ENCODE data around the gene SLC39A7.
A peak's percentile ranks its signal among the peaks of the same experiment; 100 is the strongest.

SLC39A7 gene

GRCh38 chr6:33195304-33196165, 5.1 kb upstream of the SLC39A7 start:
- Histone ChIP-seq H3K36me3 (replicated peaks; ENCODE audit: low read depth, low read length) (peaks cover 13% of the 10 kb centered on the region), H3K4me3 (ENCODE audit: low read length) (no peak overlapping the region), H3K79me2 (ENCODE audit: low read length) (peaks cover 17% of the 10 kb centered on the region), H3K4me2 (ENCODE audit: low read length) (no peak overlapping the region), H2AFZ (ENCODE audit: low read depth, low read length) (no peak overlapping the region), H4K20me1 (ENCODE audit: insufficient read depth, low read length) (no peaks in the 10 kb centered on the region; the same call in 1 of the 2 replicates), H3K27ac (ENCODE audit: low read length) (no peak overlapping the region), H3K4me1 (ENCODE audit: low read length) (0 out of 2 replicates have a peak, but pooled peaks cover 2% of the 10 kb centered on the region), H3K27me3 (ENCODE audit: low read depth, low read length) (no peaks in the 10 kb centered on the region), H3K9ac (ENCODE audit: low read length) (no peak overlapping the region), H3K9me3 (ENCODE audit: insufficient read depth, low read length) (no peaks in the 10 kb centered on the region)
- TF ChIP-seq EZH2phosphoT487 (IDR thresholded peaks at IDR 0.05; ENCODE audit: low read depth) (no peak), CTCF (IDR thresholded peaks at IDR 0.05; ENCODE audit: low read depth, low read length) (no peak)

- no peak overlapping the region for H2AFZ ChIP-seq (ENCODE audit: low read depth, low read length)
- TF ChIP-seq EZH2phosphoT487 (IDR thresholded peaks at IDR 0.05; ENCODE audit: low read depth), result no peak
- TF ChIP-seq CTCF (IDR thresholded peaks at IDR 0.05; ENCODE audit: low read depth, low read length), result peak; percentile 66
- H3K4me1 ChIP-seq (ENCODE audit: low read length), result peaks cover 11% of the 10 kb centered on the region
- H3K4me2 ChIP-seq (ENCODE audit: low read length), result no peak overlapping the region
- H3K79me2 ChIP-seq (ENCODE audit: low read length), result peaks cover 35% of the 10 kb centered on the region
- no peak overlapping the region for H3K9ac ChIP-seq (ENCODE audit: low read length)
- H4K20me1 ChIP-seq (ENCODE audit: insufficient read depth, low read length), result no peaks in the 10 kb centered on the region; the same call in 1 of the 2 replicates
- peaks cover 26% of the 10 kb centered on the region for H3K36me3 ChIP-seq (replicated peaks; ENCODE audit: low read depth, low read length)
- no peaks in the 10 kb centered on the region for H3K9me3 ChIP-seq (ENCODE audit: insufficient read depth, low read length)
- no peaks in the 10 kb centered on the region for H3K27me3 ChIP-seq (ENCODE audit: low read depth, low read length)
- no peak overlapping the region for H3K4me3 ChIP-seq (ENCODE audit: low read length)
- no peak overlapping the region for H3K27ac ChIP-seq (ENCODE audit: low read length)
Observed at GRCh38 chr6:33197431-33198048, 3.1 kb upstream of the SLC39A7 start.

DNA sequence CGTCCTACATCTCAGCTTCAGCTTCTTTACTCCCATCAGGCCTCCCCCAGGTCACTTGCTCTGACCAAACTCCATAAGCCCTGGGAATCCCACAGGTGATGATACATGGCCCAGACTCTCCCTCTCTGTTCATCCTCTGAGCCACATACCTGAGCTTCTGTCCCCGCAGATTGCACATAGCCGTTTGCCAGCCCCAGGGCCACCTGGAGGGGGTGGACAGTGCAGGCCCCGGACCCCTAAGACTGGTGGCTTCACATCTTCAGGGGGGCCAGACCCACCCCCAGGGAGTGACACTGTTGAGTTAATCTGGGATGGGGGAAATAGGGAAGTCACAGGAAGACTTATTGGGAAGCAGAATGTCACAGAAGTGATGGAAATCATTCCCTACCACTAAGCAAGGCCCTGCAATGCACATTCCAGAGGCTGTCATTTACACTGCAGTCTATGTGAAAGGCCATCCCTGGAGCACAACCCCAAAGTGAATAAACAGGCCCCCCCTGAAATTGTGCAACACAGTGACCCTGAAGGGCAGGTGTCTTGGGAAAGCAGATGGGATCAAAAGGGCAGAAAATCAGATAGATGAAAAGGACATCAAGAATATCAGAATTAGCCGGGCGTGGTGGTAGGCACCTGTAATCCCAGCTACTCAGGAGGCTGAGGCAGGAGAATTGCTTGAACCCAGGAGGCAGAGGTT, 2.4 kb upstream of the SLC39A7 start:
- H3K36me3 ChIP-seq (replicated peaks; ENCODE audit: low read depth, low read length), result peaks cover 29% of the 10 kb centered on the region
- peaks cover 11% of the 10 kb centered on the region for H3K4me1 ChIP-seq (ENCODE audit: low read length)
- H3K79me2 ChIP-seq (ENCODE audit: low read length), result peaks cover 36% of the 10 kb centered on the region
- no peaks in the 10 kb centered on the region; the same call in 1 of the 2 replicates for H4K20me1 ChIP-seq (ENCODE audit: insufficient read depth, low read length)
- no peaks in the 10 kb centered on the region for H3K9me3 ChIP-seq (ENCODE audit: insufficient read depth, low read length)
- H3K4me2 ChIP-seq (ENCODE audit: low read length), result no peak overlapping the region
- no peaks in the 10 kb centered on the region for H3K27me3 ChIP-seq (ENCODE audit: low read depth, low read length)
- no peak overlapping the region for H2AFZ ChIP-seq (ENCODE audit: low read depth, low read length)
- no peak overlapping the region for H3K9ac ChIP-seq (ENCODE audit: low read length)
- H3K4me3 ChIP-seq (ENCODE audit: low read length), result no peak overlapping the region
- TF ChIP-seq CTCF (IDR thresholded peaks at IDR 0.05; ENCODE audit: low read depth, low read length) (no peak), EZH2phosphoT487 (IDR thresholded peaks at IDR 0.05; ENCODE audit: low read depth) (no peak)
- no peak overlapping the region for H3K27ac ChIP-seq (ENCODE audit: low read length)
